HG03139 (cell line): Measurements from ENCODE around the gene FAM25G.
"Not testable (repeated sequence)": the region's sequence is repeated elsewhere in the genome, so short reads cannot be mapped to it uniquely, and the experiment has no call there.

Experiments
- ATAC-seq: cut with Tn5 transposase; IDR thresholded peaks from one replicate; pipeline ENCODE4 v1.9.1; 2021; ENCODE audit not compliant: unreplicated experiment

Gene FAM25G

GRCh38 chr10:47491600-47491999 is at the start of gene FAM25G:
FAM25G (minus strand) TSS chr10:47491700; CDS start chr10:47491674, 26 bp downstream.
- ATAC-seq: not testable (repeated sequence)

GRCh38 chr10:47536430-47536829 is 44.9 kb upstream of the FAM25G start:
- ATAC-seq: not testable (repeated sequence)

- ATAC-seq: not testable (repeated sequence)
Observed at GRCh38 chr10:47523475-47523874, 32.0 kb upstream of the FAM25G start, which contains the start of gene AGAP9. AGAP9 (minus strand) TSS chr10:47523638; CDS start chr10:47523526, 112 bp downstream.

GRCh38 chr10:47502313-47502712 is 10.8 kb upstream of the FAM25G start:
- ATAC-seq: not testable (repeated sequence)

GRCh38 chr10:47494226-47494625 is 2.7 kb upstream of the FAM25G start:
- not testable (repeated sequence) for ATAC-seq

- ATAC-seq: not testable (repeated sequence)
Observed at GRCh38 chr10:47489630-47490029, 1.9 kb downstream of the FAM25G start.

- not testable (repeated sequence) for ATAC-seq
Observed at GRCh38 chr10:47485943-47486342, 5.6 kb downstream of the FAM25G start.

- not testable (repeated sequence) for ATAC-seq
Observed at GRCh38 chr10:47484786-47485185, 6.7 kb downstream of the FAM25G start.

- ATAC-seq: not testable (repeated sequence)
Observed at GRCh38 chr10:47483923-47484322, 7.6 kb downstream of the FAM25G start, which contains the start of gene ANXA8. ANXA8 (minus strand) TSS chr10:47484115; CDS start chr10:47483933, 182 bp downstream.

- ATAC-seq: not testable (repeated sequence)
Observed at GRCh38 chr10:47482367-47482766, 9.1 kb downstream of the FAM25G start.

GRCh38 chr10:47481768-47482181 is 9.7 kb downstream of the FAM25G start:
- not testable (repeated sequence) for ATAC-seq

GRCh38 chr10:47481182-47481766 is 10.2 kb downstream of the FAM25G start:
- not testable (repeated sequence) for ATAC-seq

- ATAC-seq: not testable (repeated sequence)
Observed at GRCh38 chr10:47480133-47480532, 11.4 kb downstream of the FAM25G start.

GRCh38 chr10:47478114-47478513 is 13.4 kb downstream of the FAM25G start:
- not testable (repeated sequence) for ATAC-seq

GRCh38 chr10:47477078-47477477 is 14.4 kb downstream of the FAM25G start:
- not testable (repeated sequence) for ATAC-seq

- not testable (repeated sequence) for ATAC-seq
Observed at GRCh38 chr10:47475101-47475500, 16.4 kb downstream of the FAM25G start.

GRCh38 chr10:47473516-47473915 is 18.0 kb downstream of the FAM25G start:
- not testable (repeated sequence) for ATAC-seq

GRCh38 chr10:47472647-47473046 is 18.9 kb downstream of the FAM25G start:
- not testable (repeated sequence) for ATAC-seq

- not testable (repeated sequence) for ATAC-seq
Observed at GRCh38 chr10:47472072-47472471, 19.4 kb downstream of the FAM25G start.

GRCh38 chr10:47468731-47469528 is 22.6 kb downstream of the FAM25G start:
- ATAC-seq: not testable (repeated sequence)

GRCh38 chr10:47467957-47468356 is 23.5 kb downstream of the FAM25G start:
- ATAC-seq: not testable (repeated sequence)

GRCh38 chr10:47467458-47467857 is 24.0 kb downstream of the FAM25G start:
- not testable (repeated sequence) for ATAC-seq
